H9 (cell line): Measurements from ENCODE around the gene ITPA. TPM values are rescaled to one million over a fixed set of nuclear protein-coding genes. Genes with fewer than 3 reads are reported as not detected.
A peak's percentile ranks its signal among the peaks of the same experiment; 100 is the strongest.

Source experiments
- DNase-seq: peaks from one replicate; pipeline ENCODE4 v3.0.0-alpha.2; 2017
- H2AFZ ChIP-seq: one replicate; pipeline ENCODE4 v1.6.1; 2013; ENCODE audit warnings: mild to moderate bottlenecking, low read length, control low read depth, moderate library complexity
- H2AK5ac ChIP-seq: 2 replicates; pipeline ENCODE4 v1.6.1; 2013; ENCODE audit warnings: low read length, control low read depth, mixed read lengths; ENCODE audit not compliant: insufficient read length
- H2BK120ac ChIP-seq: one replicate; pipeline ENCODE4 v1.6.1; 2013; ENCODE audit warnings: low read depth, mild to moderate bottlenecking, low read length, control low read depth, inconsistent platforms; ENCODE audit not compliant: poor library complexity, severe bottlenecking
- H2BK12ac ChIP-seq: 2 replicates; pipeline ENCODE4 v1.6.1; 2013; ENCODE audit warnings: low read length, control low read depth, mixed read lengths, low read depth; ENCODE audit not compliant: insufficient read length
- H2BK15ac ChIP-seq: 2 replicates; pipeline ENCODE4 v1.6.1; 2013; ENCODE audit warnings: low read depth, low read length, control low read depth
- H2BK20ac ChIP-seq: one replicate; pipeline ENCODE4 v1.6.1; 2013; ENCODE audit warnings: low read depth, mild to moderate bottlenecking, low read length, control low read depth, inconsistent platforms; ENCODE audit not compliant: poor library complexity, severe bottlenecking
- H2BK5ac ChIP-seq: 2 replicates; pipeline ENCODE4 v1.6.1; 2013; ENCODE audit warnings: low read length, control low read depth, mixed read lengths; ENCODE audit not compliant: insufficient read length
- H3K14ac ChIP-seq: 2 replicates; pipeline ENCODE4 v1.6.1; 2013; ENCODE audit warnings: low read length, control low read depth; ENCODE audit not compliant: insufficient read depth
- H3K18ac ChIP-seq: 2 replicates; pipeline ENCODE4 v1.6.1; 2013; ENCODE audit warnings: low read depth, mild to moderate bottlenecking, mixed read lengths, low read length, control low read depth; ENCODE audit not compliant: insufficient read length
- H3K23ac ChIP-seq: 2 replicates; pipeline ENCODE4 v1.6.1; 2013; ENCODE audit warnings: low read length, control low read depth, mixed read lengths, low read depth; ENCODE audit not compliant: insufficient read length
- H3K23me2 ChIP-seq: 2 replicates; pipeline ENCODE4 v1.6.1; 2013; ENCODE audit warnings: low read depth, mild to moderate bottlenecking, mixed read lengths, low read length, control low read depth; ENCODE audit not compliant: insufficient read length, poor library complexity, severe bottlenecking
- H3K27ac ChIP-seq: 2 replicates; pipeline ENCODE4 v1.5.1; 2013; ENCODE audit warnings: low read length, control low read depth, mixed read lengths, low read depth; ENCODE audit not compliant: insufficient read length
- H3K27me3 ChIP-seq: 2 replicates; pipeline ENCODE4 v1.6.1; 2013; ENCODE audit warnings: low read length, control low read depth, inconsistent platforms; ENCODE audit not compliant: insufficient read depth
- H3K4ac ChIP-seq: 2 replicates; pipeline ENCODE4 v1.6.1; 2013; ENCODE audit warnings: low read depth, mild to moderate bottlenecking, control low read depth, inconsistent platforms, low read length, moderate library complexity
- H3K4me1 ChIP-seq: 2 replicates; pipeline ENCODE4 v1.6.1; 2013; ENCODE audit warnings: low read length, control low read depth, inconsistent platforms; ENCODE audit not compliant: insufficient read depth
- H3K4me2 ChIP-seq: 2 replicates; pipeline ENCODE4 v1.6.1; 2013; ENCODE audit warnings: low read length, control low read depth, mixed read lengths; ENCODE audit not compliant: insufficient read length, insufficient read depth
- H3K56ac ChIP-seq: 2 replicates; pipeline ENCODE4 v1.6.1; 2013; ENCODE audit warnings: low read depth, mild to moderate bottlenecking, mixed read lengths, low read length, control low read depth; ENCODE audit not compliant: insufficient read length
- H3K79me1 ChIP-seq: 2 replicates; pipeline ENCODE4 v1.6.1; 2013; ENCODE audit warnings: low read depth, mild to moderate bottlenecking, moderate library complexity, low read length, control low read depth, inconsistent platforms; ENCODE audit not compliant: insufficient read depth, poor library complexity, severe bottlenecking
- H3K79me2 ChIP-seq: 2 replicates; pipeline ENCODE4 v1.6.1; 2013; ENCODE audit warnings: low read length, control low read depth, inconsistent platforms; ENCODE audit not compliant: insufficient read depth
- H3K9ac ChIP-seq: 2 replicates; pipeline ENCODE4 v1.6.1; 2013; ENCODE audit warnings: low read length, control low read depth, mixed read lengths; ENCODE audit not compliant: insufficient read length; ENCODE audit errors: extremely low read depth
- H3K9me3 ChIP-seq: one replicate; pipeline ENCODE4 v1.6.1; 2013; ENCODE audit warnings: low read depth, low read length, inconsistent platforms; ENCODE audit not compliant: control insufficient read depth
- H3T11ph ChIP-seq: one replicate; pipeline ENCODE4 v1.6.1; 2013; ENCODE audit warnings: mild to moderate bottlenecking, low read length, control low read depth, inconsistent platforms
- H4K20me1 ChIP-seq: one replicate; pipeline ENCODE4 v1.6.1; 2013; ENCODE audit not compliant: control insufficient read depth, insufficient read length, insufficient read depth
- H4K5ac ChIP-seq: 2 replicates; pipeline ENCODE4 v1.6.1; 2013; ENCODE audit warnings: low read depth, mild to moderate bottlenecking, mixed read lengths, low read length, control low read depth; ENCODE audit not compliant: insufficient read length
- H4K8ac ChIP-seq: replicated peaks from 2 replicates; pipeline ENCODE4 v1.6.1; 2013; ENCODE audit warnings: low read length, control low read depth, mixed read lengths, low read depth; ENCODE audit not compliant: insufficient read length
- H4K91ac ChIP-seq: 2 replicates; pipeline ENCODE4 v1.6.1; 2013; ENCODE audit warnings: low read depth, mild to moderate bottlenecking, moderate library complexity, mixed read lengths, low read length, control low read depth; ENCODE audit not compliant: insufficient read length
- H3K27ac Mint-ChIP-seq, 3 experiments: 2 replicates in 2 of 3; 3 replicates in 1 of 3; pipeline ENCODE4 v1.8.0; 2020 to 2021; ENCODE audit warnings: mixed read lengths in 3 of 3, mild to moderate bottlenecking in 1 of 3, moderate library complexity in 1 of 3
- H3K27me3 Mint-ChIP-seq: 2 replicates; pipeline ENCODE4 v1.8.0; 2021; ENCODE audit warnings: low read depth, mild to moderate bottlenecking, moderate library complexity, mixed read lengths
- H3K36me3 Mint-ChIP-seq, 3 experiments: 2 replicates in 2 of 3; 3 replicates in 1 of 3; pipeline ENCODE4 v1.8.0; 2020 to 2021; ENCODE audit warnings: low read depth in 3 of 3, mixed read lengths in 3 of 3; ENCODE audit not compliant: insufficient read depth in 1 of 3
- H3K4me1 Mint-ChIP-seq, 2 experiments: 2 replicates each; pipeline ENCODE4 v1.8.0; 2020; ENCODE audit warnings: mixed read lengths in 2 of 2
- H3K4me3 Mint-ChIP-seq, 2 experiments: 2 replicates in 1 of 2; 3 replicates in 1 of 2; pipeline ENCODE4 v1.8.0; 2020 to 2021; ENCODE audit warnings: mild to moderate bottlenecking in 2 of 2, mixed read lengths in 2 of 2, moderate library complexity in 1 of 2
- H3K9me3 Mint-ChIP-seq, 2 experiments: 2 replicates in 1 of 2; 3 replicates in 1 of 2; pipeline ENCODE4 v1.8.0; 2020; ENCODE audit warnings: mild to moderate bottlenecking in 2 of 2, mixed read lengths in 2 of 2, moderate library complexity in 1 of 2
- CTCF ChIP-seq: fragments of 200-600 bp; sonication (generic); conservative IDR thresholded peaks from 3 replicates; pipeline ENCODE4 v1.8.0; 2021; ENCODE audit warnings: antibody characterized with exemption, mild to moderate bottlenecking
- WGBS: extraction: QIAGEN DNeasy Blood & Tissue Kit; methylation state at CpG from one replicate; pipeline ENCODE4 v1.1.7; 2013; ENCODE audit warnings: missing lambda C conversion rate, low lambda C conversion rate, mixed read lengths; ENCODE audit not compliant: insufficient read length; ENCODE audit errors: extremely low coverage; 5-methylcytosine and 5-hydroxymethylcytosine counted together
- total RNA-seq: library from RNA; stranded (reverse); gene quantifications from 2 replicates; pipeline ENCODE4 v1.2.1, GENCODE V29; 2021

The ITPA gene
- total RNA-seq, 1 experiment from 2014 or later = 74.5 TPM

GRCh38 chr20:3172933-3173609 lies 36.2 kb upstream of the ITPA start, which contains the start of gene LZTS3:
TSS of gene LZTS3 (minus strand) at chr20:3173549. CDS start at chr20:3167163, 6,386 bp downstream.
- no peaks in the 10 kb centered on the region for H3K79me1 ChIP-seq

More at GRCh38 chr20:3172933-3173609, 36.2 kb upstream of the ITPA start, which contains the start of gene LZTS3:
- Histone ChIP-seq H3K9me3 (no peaks in the 10 kb centered on the region), H2AFZ (no peak within 1 kb of the TSS), H3K27ac (peak within 1 kb of the TSS; percentile 12), H2BK20ac (no peak within 1 kb of the TSS), H3K56ac (no peak within 1 kb of the TSS), H2BK12ac (no peak within 1 kb of the TSS), H3K14ac (peak within 1 kb of the TSS; percentile 97), H2BK120ac (no peak within 1 kb of the TSS), H3K4me1 (no peaks in the 10 kb centered on the region; the same call in 1 of the 2 replicates), H4K5ac (peak within 1 kb of the TSS; percentile 39), H4K8ac (no peak within 1 kb of the TSS), H3K9ac (peak within 1 kb of the TSS; percentile 74), H3T11ph (no peak within 1 kb of the TSS), H3K4ac (no peak within 1 kb of the TSS), H2AK5ac (no peak within 1 kb of the TSS), H2BK5ac (no peak within 1 kb of the TSS), H3K23me2 (peaks cover 20% of the 10 kb centered on the region), H3K79me2 (no peaks in the 10 kb centered on the region), H3K23ac (no peak within 1 kb of the TSS), H3K4me2 (peak within 1 kb of the TSS; percentile 67), H3K27me3 (no peaks in the 10 kb centered on the region), H2BK15ac (no peak within 1 kb of the TSS; the same call in 1 of the 2 replicates), H3K18ac (peak within 1 kb of the TSS; percentile 90), H4K20me1 (no peaks in the 10 kb centered on the region), H4K91ac (no peak within 1 kb of the TSS)
- peak; percentile 86 for DNase-seq
- Mint-ChIP-seq H3K27ac (peak within 1 kb of the TSS; percentile 96 to 97 (median 97)), H3K27me3 (peaks cover 17% of the 10 kb centered on the region), H3K4me3 (peak within 1 kb of the TSS; percentile 89 to 98), H3K9me3 (no peaks in the 10 kb centered on the region; a peak in 1 of 5 replicates), H3K4me1 (peaks cover 39 to 49% of the 10 kb centered on the region in 2 experiments), H3K36me3 (peaks cover 2 to 4% (median 3%) of the 10 kb centered on the region in 3 experiments; a peak in 3 of 7 replicates)
- WGBS = no CpG with 5 or more reads among the region's 62 CpGs
- TF ChIP-seq CTCF = no peak; the same call in 2 of the 3 replicates
